PC-9 (cell line): ENCODE results near the gene ETV7. TPM values are rescaled to one million over a fixed set of nuclear protein-coding genes. Genes with fewer than 3 reads are reported as not detected.
"Not testable (repeated sequence)": the region's sequence is repeated elsewhere in the genome, so short reads cannot be mapped to it uniquely, and the experiment has no call there.

ENCODE experiments used
- BruUV-seq: library from RNA; stranded (reverse); fragments of 400-500 nt; replicated peaks from 2 replicates; lab custom pipeline; 2021; lab: Mats Ljungman, UMichigan
- CTCF ChIA-PET: fragments of 300-600 bp; sonication (Branson Sonifier 250); formaldehyde crosslinking; loops from one replicate; lab custom pipeline; 2022; ENCODE audit warnings: antibody characterized with exemption; lab: Charles Lee
- POLR2A ChIA-PET: fragments of 300-600 bp; sonication (Branson Sonifier 250); formaldehyde crosslinking; loops from one replicate; lab custom pipeline; 2022; ENCODE audit warnings: antibody characterized with exemption; ENCODE audit not compliant: unreplicated experiment; lab: Charles Lee
- DNase-seq, 2 experiments: peaks; one replicate each; pipeline versions ENCODE4 v3.0.0 to v3.0.0-alpha.2; 2015 to 2022; ENCODE audit warnings: mixed read lengths in 1 of 2
- H2AFZ ChIP-seq: fragments of 200-600 bp; sonication (generic); 2 replicates; pipeline ENCODE4 v1.8.1; 2017; ENCODE audit warnings: antibody characterized with exemption
- H3F3A ChIP-seq: fragments of 200-600 bp; sonication (generic); 2 replicates; pipeline ENCODE4 v1.8.1; 2017; ENCODE audit warnings: antibody characterized with exemption, mild to moderate bottlenecking, low read depth; ENCODE audit not compliant: insufficient read depth
- H3K27ac ChIP-seq: fragments of 200-600 bp; sonication (generic); 2 replicates; pipeline ENCODE4 v1.6.1; 2016; ENCODE audit warnings: mixed run types
- H3K27me3 ChIP-seq: fragments of 200-600 bp; sonication (generic); 2 replicates; pipeline ENCODE4 v1.6.1; 2016; ENCODE audit warnings: low read depth, mixed run types; ENCODE audit not compliant: insufficient read depth
- H3K36me3 ChIP-seq: fragments of 200-600 bp; sonication (generic); 2 replicates; pipeline ENCODE4 v1.6.1; 2016; ENCODE audit warnings: low read depth, mixed run types
- H3K4me1 ChIP-seq: fragments of 200-600 bp; sonication (generic); replicated peaks from 2 replicates; pipeline ENCODE4 v1.6.1; 2016; ENCODE audit warnings: mixed run types; ENCODE audit not compliant: insufficient read depth
- H3K4me2 ChIP-seq: fragments of 200-600 bp; sonication (generic); 2 replicates; pipeline ENCODE4 v1.6.1; 2017; ENCODE audit warnings: mixed run types
- H3K4me3 ChIP-seq: fragments of 200-600 bp; sonication (generic); 2 replicates; pipeline ENCODE4 v1.6.1; 2016; ENCODE audit warnings: mixed run types
- H3K79me2 ChIP-seq: fragments of 200-600 bp; sonication (generic); 2 replicates; pipeline ENCODE4 v1.6.1; 2017; ENCODE audit warnings: low read depth, mixed run types
- H3K9me2 ChIP-seq: fragments of 200-600 bp; sonication (generic); 2 replicates; pipeline ENCODE4 v1.8.1; 2017; ENCODE audit warnings: mild to moderate bottlenecking; ENCODE audit not compliant: insufficient read depth
- H3K9me3 ChIP-seq: fragments of 200-600 bp; sonication (generic); 2 replicates; pipeline ENCODE4 v1.8.1; 2016; ENCODE audit warnings: low read depth; ENCODE audit not compliant: insufficient read depth
- H4K20me1 ChIP-seq: fragments of 200-600 bp; sonication (generic); 2 replicates; pipeline ENCODE4 v1.8.1; 2017; ENCODE audit not compliant: insufficient read depth
- CTCF ChIP-seq: fragments of 200-600 bp; sonication (generic); conservative IDR thresholded peaks from 2 replicates; pipeline ENCODE4 v1.6.1; 2017; ENCODE audit warnings: mixed run types, antibody characterized with exemption, mild to moderate bottlenecking, moderate library complexity
- EZH2 ChIP-seq: fragments of 200-600 bp; sonication (generic); IDR thresholded peaks from 2 replicates; pipeline ENCODE4 v1.8.0; 2017; ENCODE audit warnings: antibody characterized with exemption, low read depth
- intact Hi-C: fragments of 100-400 bp; cut with micrococcal nuclease; formaldehyde crosslinking; loops from one replicate; pipeline ENCODE4 v1.10.0; 2022; ENCODE audit not compliant: unreplicated experiment
- total RNA-seq: library from RNA; stranded (reverse); gene quantifications from 2 replicates; pipeline ENCODE4 v1.2.3, GENCODE V29; 2021

ETV7 gene
- total RNA-seq, 1 experiment from 2014 or later = 0.57 TPM

GRCh38 chr6:36413489-36414480, 26.3 kb upstream of the ETV7 start:
- Histone ChIP-seq H3K79me2 (no peaks in the 10 kb centered on the region), H4K20me1 (no peaks in the 10 kb centered on the region), H2AFZ (peak overlapping the region; percentile 15; the same call in 1 of the 2 replicates), H3F3A (peaks cover 4% of the 10 kb centered on the region; the same call in 1 of the 2 replicates), H3K4me3 (no peak overlapping the region), H3K27ac (no peak overlapping the region), H3K4me2 (no peak overlapping the region), H3K9me2 (no peaks in the 10 kb centered on the region), H3K4me1 (peaks cover 8% of the 10 kb centered on the region), H3K36me3 (no peaks in the 10 kb centered on the region), H3K27me3 (no peaks in the 10 kb centered on the region), H3K9me3 (no peaks in the 10 kb centered on the region; the same call in 1 of the 2 replicates)
- no TSS peak for BruUV-seq
- no peak for DNase-seq
- TF ChIP-seq EZH2 (no peak), CTCF (no peak)
- ChIA-PET CTCF (interaction anchor here (0.6 kb wide), 1 partner anchor 99 kb away, joined by 3 read pairs; no protein-coding TSS in a partner anchor), POLR2A (no interaction called here)
- intact Hi-C loops = no loop called here

- DNase-seq, H4K20me1 ChIP-seq, H3K27ac ChIP-seq, BruUV-seq, H3K36me3 ChIP-seq, POLR2A ChIA-PET, H2AFZ ChIP-seq, H3K9me3 ChIP-seq, intact Hi-C loops, H3K4me3 ChIP-seq, H3K79me2 ChIP-seq, H3F3A ChIP-seq, H3K4me2 ChIP-seq, H3K9me2 ChIP-seq, CTCF ChIA-PET, H3K4me1 ChIP-seq, H3K27me3 ChIP-seq: not testable (repeated sequence)
Observed at GRCh38 chr6:36409718-36410117, 22.2 kb upstream of the ETV7 start.

- Histone ChIP-seq H3K4me1 (no peaks in the 10 kb centered on the region), H3F3A (no peaks in the 10 kb centered on the region), H3K27me3 (no peaks in the 10 kb centered on the region), H4K20me1 (no peaks in the 10 kb centered on the region), H3K79me2 (no peaks in the 10 kb centered on the region), H3K9me2 (no peaks in the 10 kb centered on the region), H2AFZ (no peak overlapping the region), H3K27ac (no peak overlapping the region), H3K36me3 (no peaks in the 10 kb centered on the region), H3K4me3 (no peak overlapping the region), H3K9me3 (no peaks in the 10 kb centered on the region), H3K4me2 (no peak overlapping the region)
- intact Hi-C loops = no loop called here
- no peak for TF ChIP-seq EZH2
- CTCF ChIA-PET = no interaction called here
- BruUV-seq = no TSS peak
- POLR2A ChIA-PET = interaction anchor here (0.5 kb wide), 1 partner anchor 150 kb away, joined by 9 read pairs; no protein-coding TSS in a partner anchor
- no peak for DNase-seq
Observed at GRCh38 chr6:36404164-36404563, 16.7 kb upstream of the ETV7 start.

GRCh38 chr6:36402481-36402880, 15.0 kb upstream of the ETV7 start:
- CTCF ChIA-PET = interaction anchor here (0.6 kb wide), 1 partner anchor 19 kb away, joined by 3 read pairs; no protein-coding TSS in a partner anchor
- intact Hi-C loops = no loop called here

More at GRCh38 chr6:36402481-36402880, 15.0 kb upstream of the ETV7 start:
- Histone ChIP-seq H3K9me3 (no peaks in the 10 kb centered on the region), H3K27ac (no peak overlapping the region), H3K27me3 (no peaks in the 10 kb centered on the region), H3F3A (no peaks in the 10 kb centered on the region), H3K79me2 (no peaks in the 10 kb centered on the region), H3K9me2 (no peaks in the 10 kb centered on the region), H3K36me3 (no peaks in the 10 kb centered on the region), H3K4me1 (no peaks in the 10 kb centered on the region), H4K20me1 (no peaks in the 10 kb centered on the region), H2AFZ (no peak overlapping the region), H3K4me3 (no peak overlapping the region), H3K4me2 (no peak overlapping the region)
- TF ChIP-seq CTCF (no peak), EZH2 (no peak)
- POLR2A ChIA-PET = no interaction called here
- no TSS peak for BruUV-seq
- no peak for DNase-seq
